Stimulated activated CD4-positive, alpha-beta T cell treated with anti-CD3 and anti-CD28 coated beads, Interleukin-4, amount 100 ng/mL, for 48 hours (primary cell): ENCODE data around the gene MYRF.

Experiments used
- DNase-seq, 2 donors: peaks; one replicate each; pipeline ENCODE4 v3.0.0-alpha.2; 2020; ENCODE audit warnings: low read depth in 2 of 2

The MYRF gene

GRCh38 chr11:61817471-61818202 lies 65.2 kb downstream of the MYRF start:
- no peak for DNase-seq

GRCh38 chr11:61820174-61820573 lies 67.7 kb downstream of the MYRF start:
- DNase-seq = no peak

DNA sequence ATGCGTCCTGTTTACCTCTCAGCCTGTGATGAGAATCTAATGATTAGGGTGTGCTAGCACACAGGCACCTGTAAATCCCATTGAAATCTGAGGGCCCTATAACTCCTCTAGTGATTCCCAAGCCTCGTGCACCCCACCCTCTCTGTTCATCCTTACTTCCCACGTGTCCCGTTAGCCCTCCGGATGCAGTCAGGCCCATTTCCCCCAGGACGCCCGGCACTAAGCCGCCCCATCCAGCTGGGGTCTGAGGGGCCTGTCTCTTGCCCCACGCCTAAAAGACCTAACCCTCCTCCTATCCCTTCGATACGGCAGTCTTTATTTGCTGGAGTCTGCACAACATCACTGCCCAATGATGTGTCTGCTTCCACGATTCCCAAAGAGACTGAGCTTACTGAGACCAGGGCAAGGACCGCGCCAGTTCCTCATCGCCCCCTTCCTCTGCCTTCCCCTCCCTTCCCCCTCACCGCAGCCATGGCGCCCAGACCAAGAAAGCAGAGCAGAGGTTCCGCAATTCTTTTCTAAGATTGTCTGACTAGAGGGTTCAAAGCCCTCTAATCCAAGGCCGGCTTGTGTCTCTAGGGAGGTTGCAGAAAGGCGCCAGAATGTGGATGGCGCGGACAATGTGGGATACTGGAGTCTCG lies 74.6 kb downstream of the MYRF start:
- DNase-seq = no peak

DNA sequence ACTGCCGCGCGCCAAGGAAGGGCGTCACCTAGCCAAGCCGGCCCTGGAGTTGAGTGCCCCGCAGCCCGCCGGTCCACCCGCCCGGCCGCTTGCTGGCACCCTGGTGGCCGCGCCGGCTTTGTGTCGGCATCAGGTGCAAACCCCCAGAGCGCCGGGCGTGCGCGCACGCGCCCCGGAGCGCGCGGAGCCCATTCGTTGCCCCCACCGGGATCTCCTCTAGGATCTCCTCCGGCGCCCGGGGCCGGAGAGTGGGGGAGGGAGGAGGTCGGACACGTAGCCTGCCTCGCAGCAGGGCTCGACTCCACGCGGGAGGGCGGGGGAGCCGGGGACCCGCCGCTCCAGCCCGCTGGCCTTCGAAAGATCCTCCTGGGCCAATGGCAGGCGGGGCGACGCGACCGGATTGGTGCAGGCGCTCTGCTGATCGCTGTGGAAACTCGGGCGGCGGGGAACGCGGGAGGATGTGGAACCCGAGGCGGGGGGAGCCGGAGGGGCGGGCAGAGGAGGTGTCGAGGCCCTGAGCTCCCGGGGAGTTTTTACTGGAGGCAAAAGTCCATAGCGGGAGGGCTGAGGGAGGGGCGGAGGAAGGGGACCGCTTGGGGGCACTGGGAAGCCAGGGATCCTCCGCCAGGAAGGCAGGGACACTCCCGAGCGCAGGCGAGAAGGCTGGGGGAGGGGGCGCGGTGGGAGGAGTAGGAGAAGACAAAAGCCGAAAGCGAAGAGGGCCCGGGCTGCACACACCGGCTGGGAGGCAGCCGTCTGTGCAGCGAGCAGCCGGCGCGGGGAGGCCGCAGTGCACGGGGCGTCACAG lies 75.3 kb downstream of the MYRF start, which contains the start of gene FADS2:
FADS2 (plus strand) TSS at position 730 of the 808 bp plus-strand sequence. CDS start 91 bp downstream, outside the sequence.
- peak; percentile 62 to 64 for DNase-seq

GRCh38 chr11:61828379-61828628 lies 75.9 kb downstream of the MYRF start:
- no peak for DNase-seq

GRCh38 chr11:61828629-61829407 lies 76.4 kb downstream of the MYRF start:
- DNase-seq = peak in 1 of 2 donors; percentile 29

DNA sequence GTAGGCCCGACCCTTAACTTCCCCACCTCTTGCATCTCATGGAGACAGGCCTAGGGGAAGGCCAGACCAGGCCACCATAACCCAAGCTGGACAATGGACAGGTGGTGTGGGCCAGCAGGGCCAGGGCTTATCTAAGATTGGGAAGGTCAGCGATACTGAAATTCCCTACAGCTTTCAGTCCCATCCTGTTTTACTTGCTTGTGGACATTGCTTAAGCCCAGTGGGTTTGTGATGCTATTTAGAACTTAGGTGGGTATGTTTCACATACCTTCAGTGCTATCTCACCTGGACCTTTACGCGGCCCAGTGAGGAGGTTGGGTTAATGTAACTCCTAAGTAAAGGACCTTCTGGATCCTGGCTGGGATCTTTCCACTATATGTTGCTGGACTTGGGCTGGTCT lies 77.4 kb downstream of the MYRF start:
- no peak for DNase-seq

- DNase-seq = no peak
Observed at GRCh38 chr11:61830237-61831105, 78.0 kb downstream of the MYRF start.

- DNase-seq = no peak
Observed at GRCh38 chr11:61832207-61832606, 79.8 kb downstream of the MYRF start.

- DNase-seq = no peak
Observed at GRCh38 chr11:61832754-61833153, 80.3 kb downstream of the MYRF start.

DNA sequence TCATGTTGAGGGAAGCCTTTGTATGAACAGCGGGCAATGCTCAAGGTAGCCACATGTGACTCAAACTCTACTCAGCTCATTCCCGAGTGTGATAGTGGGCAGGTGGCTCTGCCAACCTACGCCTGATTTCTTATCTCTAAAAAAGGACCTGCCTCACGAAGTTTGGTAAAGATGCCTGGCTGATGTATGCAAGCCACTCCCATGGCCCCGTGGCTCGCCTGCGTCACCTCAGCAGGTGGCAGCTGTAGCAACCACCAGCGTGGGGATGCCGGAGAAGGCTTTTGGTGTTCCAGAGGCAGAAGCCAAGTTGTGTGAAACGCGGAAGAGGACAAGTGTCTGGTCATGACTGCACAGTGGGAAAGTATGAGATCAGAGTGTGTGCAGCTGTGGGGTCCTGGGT lies 81.0 kb downstream of the MYRF start:
- no peak for DNase-seq

- no peak for DNase-seq
Observed at GRCh38 chr11:61833926-61834277, 81.5 kb downstream of the MYRF start.

DNA sequence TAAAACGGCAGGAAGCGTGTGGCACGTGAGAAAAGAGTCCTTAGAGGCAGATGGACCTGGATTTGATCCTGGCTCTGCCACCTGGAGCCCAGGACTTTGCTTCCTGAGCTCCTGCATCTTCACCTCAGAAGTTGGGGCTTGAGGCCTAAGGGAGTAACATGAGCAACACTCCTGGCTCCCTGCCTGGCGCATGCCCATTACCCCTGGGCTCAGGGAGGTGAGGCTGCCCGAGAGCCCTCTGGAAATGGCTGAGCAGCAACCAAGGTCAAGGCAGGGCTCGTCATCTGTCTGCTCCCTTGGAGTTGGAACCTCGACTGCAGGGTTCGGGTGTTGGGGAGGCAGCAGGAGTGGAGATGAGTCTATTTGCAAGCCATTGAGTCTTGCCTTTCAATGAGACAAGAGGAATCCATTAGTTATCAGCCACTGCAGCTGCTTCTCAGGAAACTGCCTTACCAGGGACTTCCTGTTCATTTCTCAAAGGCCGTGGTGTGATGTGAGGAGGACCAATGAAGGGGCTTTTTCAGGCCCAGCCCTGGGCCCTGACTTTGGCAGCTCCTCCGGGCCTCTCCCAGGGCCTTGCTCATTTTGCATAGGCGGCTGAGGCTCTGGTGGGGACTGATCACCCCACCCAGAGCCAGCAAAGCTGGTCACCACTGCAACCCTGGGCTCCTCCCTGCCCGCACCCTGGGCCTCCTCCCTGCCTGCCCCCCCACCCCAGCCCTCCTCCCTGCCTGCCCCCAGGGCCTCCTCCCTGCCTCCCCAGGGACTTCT lies 82.0 kb downstream of the MYRF start:
- DNase-seq = peak; percentile 12 to 31

GRCh38 chr11:61836193-61836592 lies 83.8 kb downstream of the MYRF start:
- no peak for DNase-seq

DNA sequence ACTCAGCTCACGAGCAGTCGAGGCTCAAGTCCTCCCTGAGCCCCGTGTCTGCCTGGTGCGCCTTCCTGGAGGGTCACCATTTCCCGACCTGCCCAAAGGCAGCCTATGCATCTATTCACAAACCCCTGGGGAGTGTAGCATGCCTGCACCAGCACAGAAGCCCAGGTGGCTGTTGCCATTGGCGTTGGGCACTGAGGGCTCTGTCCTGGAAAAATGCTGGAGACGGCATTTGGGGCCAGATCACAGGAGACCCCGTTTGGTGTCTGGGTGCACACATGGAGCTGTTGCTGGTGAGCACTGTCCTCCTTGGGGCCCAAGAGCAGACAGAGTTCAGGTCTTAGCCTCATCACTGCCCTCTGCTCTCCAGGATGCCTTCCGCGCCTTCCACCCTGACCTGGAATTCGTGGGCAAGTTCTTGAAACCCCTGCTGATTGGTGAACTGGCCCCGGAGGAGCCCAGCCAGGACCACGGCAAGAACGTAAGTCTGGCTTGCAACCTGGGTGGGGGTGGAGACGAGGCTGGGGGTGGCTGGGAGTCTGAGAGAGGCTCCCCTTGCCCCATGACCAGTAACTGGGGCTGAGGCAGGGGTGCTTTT lies 85.1 kb downstream of the MYRF start:
- no peak for DNase-seq
